ENCODE results near the gene OR8D1. TPM values are rescaled to one million over a fixed set of nuclear protein-coding genes. Genes with fewer than 3 reads are reported as not detected.

Gene OR8D1
- total and polyA plus RNA-seq, 9 donors, result not detected

GRCh38 chr11:124307093-124307492 is 6.7 kb downstream of the OR8D1 start:
- DNase-seq, result no peak
- TF ChIP-seq POLR2A (IDR thresholded peaks at IDR 0.05) (no peak), EP300 (IDR thresholded peaks at IDR 0.05) (no peak)
- TF ChIP-seq, protein P1, sequence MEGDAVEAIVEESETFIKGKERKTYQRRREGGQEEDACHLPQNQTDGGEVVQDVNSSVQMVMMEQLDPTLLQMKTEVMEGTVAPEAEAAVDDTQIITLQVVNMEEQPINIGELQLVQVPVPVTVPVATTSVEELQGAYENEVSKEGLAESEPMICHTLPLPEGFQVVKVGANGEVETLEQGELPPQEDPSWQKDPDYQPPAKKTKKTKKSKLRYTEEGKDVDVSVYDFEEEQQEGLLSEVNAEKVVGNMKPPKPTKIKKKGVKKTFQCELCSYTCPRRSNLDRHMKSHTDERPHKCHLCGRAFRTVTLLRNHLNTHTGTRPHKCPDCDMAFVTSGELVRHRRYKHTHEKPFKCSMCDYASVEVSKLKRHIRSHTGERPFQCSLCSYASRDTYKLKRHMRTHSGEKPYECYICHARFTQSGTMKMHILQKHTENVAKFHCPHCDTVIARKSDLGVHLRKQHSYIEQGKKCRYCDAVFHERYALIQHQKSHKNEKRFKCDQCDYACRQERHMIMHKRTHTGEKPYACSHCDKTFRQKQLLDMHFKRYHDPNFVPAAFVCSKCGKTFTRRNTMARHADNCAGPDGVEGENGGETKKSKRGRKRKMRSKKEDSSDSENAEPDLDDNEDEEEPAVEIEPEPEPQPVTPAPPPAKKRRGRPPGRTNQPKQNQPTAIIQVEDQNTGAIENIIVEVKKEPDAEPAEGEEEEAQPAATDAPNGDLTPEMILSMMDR (IDR thresholded peaks at IDR 0.05), result no peak
- intact Hi-C loops (cut with DNase I), result no loop called here
- Histone ChIP-seq H3K4me1 (ENCODE audit: insufficient read depth) (no peaks in the 10 kb centered on the region), H3K4me3 (no peak overlapping the region), H3K9me3 (no peaks in the 10 kb centered on the region), H3K27ac (no peak overlapping the region), H3K27me3 (no peaks in the 10 kb centered on the region), H3K36me3 (no peaks in the 10 kb centered on the region)

DNA sequence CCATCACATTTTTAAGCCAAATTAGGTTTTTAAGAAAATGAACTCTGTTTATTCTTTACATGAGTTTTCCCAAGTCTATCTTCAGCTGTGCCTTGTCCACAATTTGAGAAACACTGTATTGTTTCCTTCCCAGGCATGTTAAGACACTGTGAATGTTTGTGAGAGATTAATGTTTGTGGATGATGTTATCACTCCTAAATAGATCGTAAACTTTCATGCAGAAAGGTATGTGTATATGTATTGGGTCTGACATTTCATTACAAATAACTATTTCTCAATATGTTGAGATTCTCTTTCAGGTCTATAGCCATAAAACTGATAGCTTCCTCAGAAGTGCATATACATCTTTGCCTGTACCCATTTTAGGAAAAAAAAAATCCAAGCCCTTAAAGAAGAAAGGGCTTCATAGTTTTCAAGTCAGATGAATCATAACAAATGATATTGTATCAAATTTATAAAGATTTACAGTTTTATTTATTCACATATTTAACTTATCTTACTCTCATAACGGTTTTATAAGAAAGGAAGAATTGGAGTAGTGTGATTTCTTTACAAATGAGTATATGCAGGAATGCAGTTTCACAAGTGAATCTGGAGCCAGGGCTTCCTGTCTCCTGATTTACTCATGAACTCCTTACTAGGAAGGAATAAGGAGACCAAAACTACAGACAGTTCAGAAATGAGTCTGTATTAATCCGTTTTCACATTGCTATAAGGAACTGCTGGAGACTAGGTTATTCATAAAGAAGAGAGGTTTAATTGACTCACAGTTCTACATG is 11.2 kb downstream of the OR8D1 start:
- WGBS, 3 donors, result 38 to 51% (median 51%) methylated on average over 3 of the region's 3 CpGs

DNA sequence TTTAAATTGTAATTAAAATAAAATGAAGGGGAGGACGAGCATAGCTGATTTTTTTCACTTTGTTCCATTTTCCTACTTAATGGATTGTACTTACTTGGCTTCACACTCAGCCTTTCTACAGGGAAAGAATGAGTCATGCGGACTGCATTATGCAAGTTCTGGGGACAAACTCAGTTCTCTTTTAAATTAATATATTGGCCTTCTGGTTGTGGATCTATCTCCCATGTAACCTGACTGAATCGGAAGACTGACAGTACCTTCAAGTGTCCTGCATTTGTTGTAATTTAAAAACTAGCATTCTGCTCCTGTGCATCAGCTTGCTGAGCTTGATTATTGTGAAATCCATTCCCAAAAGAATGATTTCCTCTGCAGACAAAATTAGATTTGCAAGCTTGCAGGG is 12.2 kb downstream of the OR8D1 start:
- Histone ChIP-seq H3K27me3 (no peaks in the 10 kb centered on the region), H3K4me3 (no peak overlapping the region), H3K9me3 (no peaks in the 10 kb centered on the region), H3K27ac (no peak overlapping the region), H3K4me1 (ENCODE audit: insufficient read depth) (no peaks in the 10 kb centered on the region), H3K36me3 (no peaks in the 10 kb centered on the region)
- intact Hi-C loops (cut with DNase I), result no loop called here
- TF ChIP-seq, protein P1 (IDR thresholded peaks at IDR 0.05), result no peak
- no peak for TF ChIP-seq POLR2A (IDR thresholded peaks at IDR 0.05)
- no peak for DNase-seq
- 50 to 64% (median 61%) methylated on average over 3 of the region's 3 CpGs for WGBS, 3 donors

More for the DNA sequence above, 11.2 kb downstream of the OR8D1 start:
- intact Hi-C loops (cut with DNase I), result no loop called here
- H3K4me1 ChIP-seq (ENCODE audit: insufficient read depth), result no peaks in the 10 kb centered on the region
- no peaks in the 10 kb centered on the region for H3K9me3 ChIP-seq
- H3K27me3 ChIP-seq, result no peaks in the 10 kb centered on the region
- DNase-seq, result no peak
- H3K27ac ChIP-seq, result no peak overlapping the region
- TF ChIP-seq POLR2A (IDR thresholded peaks at IDR 0.05), result no peak
- no peak for TF ChIP-seq EP300 (IDR thresholded peaks at IDR 0.05)
- TF ChIP-seq, protein P1 (IDR thresholded peaks at IDR 0.05), result no peak
- H3K36me3 ChIP-seq, result no peaks in the 10 kb centered on the region
- H3K4me3 ChIP-seq, result no peak overlapping the region

GRCh38 chr11:124297921-124298320 is 15.8 kb downstream of the OR8D1 start:
- H3K36me3 ChIP-seq, result no peaks in the 10 kb centered on the region
- no peak overlapping the region for H3K4me3 ChIP-seq
- H3K27me3 ChIP-seq, result no peaks in the 10 kb centered on the region
- H3K27ac ChIP-seq, result no peak overlapping the region
- no peak for DNase-seq
- intact Hi-C loops (cut with DNase I), result no loop called here
- H3K4me1 ChIP-seq (ENCODE audit: insufficient read depth), result no peaks in the 10 kb centered on the region
- H3K9me3 ChIP-seq, result no peaks in the 10 kb centered on the region
- 76 to 82% (median 82%) methylated on average over 4 of the region's 4 CpGs for WGBS, 3 donors
- TF ChIP-seq POLR2A (IDR thresholded peaks at IDR 0.05) (no peak), EP300 (IDR thresholded peaks at IDR 0.05) (no peak)
- TF ChIP-seq, protein P1 (IDR thresholded peaks at IDR 0.05), result no peak
